HCT116 (cell line): ENCODE data around the gene TACC2.

Source experiments
- ATF3 ChIP-seq: IDR thresholded peaks from 2 replicates; pipeline ENCODE4 v1.6.1; 2012
- CTCF ChIP-seq, 3 experiments: fragments of 200-600 bp in 1 of 3; sonication (generic) in 1 of 3; IDR thresholded peaks in 2 of 3; conservative IDR thresholded peaks in 1 of 3; 2 replicates each; pipeline ENCODE4 v1.5.1; 2012 to 2017; ENCODE audit warnings: low read depth in 2 of 3, low read length in 2 of 3, antibody characterized with exemption in 1 of 3, borderline replicate concordance in 1 of 3, control low read depth in 1 of 3, mild to moderate bottlenecking in 1 of 3, mixed read lengths in 1 of 3, mixed run types in 1 of 3, moderate library complexity in 1 of 3; ENCODE audit not compliant: insufficient read depth in 1 of 3
- EZH2 ChIP-seq: fragments of 200-600 bp; sonication (generic); IDR thresholded peaks from 2 replicates; pipeline ENCODE4 v1.6.1; 2017; ENCODE audit warnings: antibody characterized with exemption, mixed run types
- POLR2A ChIP-seq: IDR thresholded peaks from 2 replicates; pipeline ENCODE4 v1.7.0; 2011; ENCODE audit warnings: borderline replicate concordance; ENCODE audit not compliant: insufficient read depth, insufficient read length; ENCODE audit errors: extremely low read depth
- POLR2AphosphoS5 ChIP-seq: IDR thresholded peaks from 2 replicates; pipeline ENCODE4 v1.6.1; 2011; ENCODE audit warnings: mild to moderate bottlenecking, low read depth, low read length, moderate library complexity
- RAD21 ChIP-seq: IDR thresholded peaks from 2 replicates; pipeline ENCODE4 v1.6.1; 2012; ENCODE audit warnings: low read depth, mild to moderate bottlenecking
- SIN3A ChIP-seq: IDR thresholded peaks from 2 replicates; pipeline ENCODE4 v1.6.1; 2012; ENCODE audit warnings: low read depth
- TCF7L2 ChIP-seq: IDR thresholded peaks from 2 replicates; pipeline ENCODE4 v1.7.0; 2011; ENCODE audit warnings: borderline replicate concordance, inconsistent platforms; ENCODE audit not compliant: insufficient read depth, insufficient read length; ENCODE audit errors: extremely low read depth
- TF ChIP-seq, protein P1 (sequence below): IDR thresholded peaks from 2 replicates; pipeline ENCODE4 v1.6.1; 2012; ENCODE audit warnings: low read depth

DNA sequence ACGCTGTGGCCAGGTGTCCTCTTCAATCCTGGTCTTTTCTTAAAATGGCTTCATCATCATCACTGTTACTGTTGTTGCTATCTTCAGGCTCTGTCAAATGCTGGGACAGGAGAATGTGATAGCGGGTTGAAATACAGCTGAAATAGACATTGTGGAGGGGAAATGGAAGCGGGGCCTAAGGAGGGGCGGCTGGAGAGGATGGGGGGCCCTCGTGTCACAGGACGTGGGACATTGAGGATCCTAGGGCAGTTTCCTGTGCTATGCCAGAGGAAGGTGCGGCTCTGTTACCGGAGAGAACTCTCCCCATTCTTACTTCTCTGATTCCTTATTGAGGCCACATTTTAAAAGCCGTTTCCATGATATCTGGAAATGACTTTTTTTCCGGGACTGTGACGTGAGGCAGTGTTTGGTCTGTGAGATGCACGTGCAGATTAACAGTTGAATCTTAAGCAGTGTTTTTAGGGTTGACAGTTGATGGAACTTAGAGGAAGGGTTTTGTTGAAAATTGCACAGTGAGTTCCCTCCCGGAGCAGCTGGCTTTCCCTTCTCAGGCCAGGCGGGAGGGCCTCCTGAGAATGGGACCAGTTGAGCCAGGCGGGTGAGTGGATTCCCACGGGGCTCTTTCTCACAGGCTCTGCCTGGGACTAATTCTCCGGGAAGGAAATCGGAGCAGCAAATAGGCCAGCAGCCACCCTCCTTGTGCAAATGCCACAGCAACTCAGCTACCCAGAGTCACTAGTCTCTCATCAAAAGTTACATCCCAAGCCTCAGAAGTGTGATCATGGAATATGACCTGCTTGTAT, 125.2 kb downstream of the TACC2 start:
- TF ChIP-seq RAD21 (no peak), CTCF (IDR thresholded peaks at IDR 0.05 in 2 of 3, conservative IDR thresholded peaks at IDR 0.05 in 1 of 3; ENCODE audit: borderline replicate concordance in 1 of 3, insufficient read depth in 1 of 3, low read depth in 2 of 3, low read length in 2 of 3) (no peak), TCF7L2 (no peak), POLR2AphosphoS5 (no peak), SIN3A (no peak), POLR2A (no peak), ATF3 (no peak), EZH2 (no peak)
- TF ChIP-seq, protein P1, sequence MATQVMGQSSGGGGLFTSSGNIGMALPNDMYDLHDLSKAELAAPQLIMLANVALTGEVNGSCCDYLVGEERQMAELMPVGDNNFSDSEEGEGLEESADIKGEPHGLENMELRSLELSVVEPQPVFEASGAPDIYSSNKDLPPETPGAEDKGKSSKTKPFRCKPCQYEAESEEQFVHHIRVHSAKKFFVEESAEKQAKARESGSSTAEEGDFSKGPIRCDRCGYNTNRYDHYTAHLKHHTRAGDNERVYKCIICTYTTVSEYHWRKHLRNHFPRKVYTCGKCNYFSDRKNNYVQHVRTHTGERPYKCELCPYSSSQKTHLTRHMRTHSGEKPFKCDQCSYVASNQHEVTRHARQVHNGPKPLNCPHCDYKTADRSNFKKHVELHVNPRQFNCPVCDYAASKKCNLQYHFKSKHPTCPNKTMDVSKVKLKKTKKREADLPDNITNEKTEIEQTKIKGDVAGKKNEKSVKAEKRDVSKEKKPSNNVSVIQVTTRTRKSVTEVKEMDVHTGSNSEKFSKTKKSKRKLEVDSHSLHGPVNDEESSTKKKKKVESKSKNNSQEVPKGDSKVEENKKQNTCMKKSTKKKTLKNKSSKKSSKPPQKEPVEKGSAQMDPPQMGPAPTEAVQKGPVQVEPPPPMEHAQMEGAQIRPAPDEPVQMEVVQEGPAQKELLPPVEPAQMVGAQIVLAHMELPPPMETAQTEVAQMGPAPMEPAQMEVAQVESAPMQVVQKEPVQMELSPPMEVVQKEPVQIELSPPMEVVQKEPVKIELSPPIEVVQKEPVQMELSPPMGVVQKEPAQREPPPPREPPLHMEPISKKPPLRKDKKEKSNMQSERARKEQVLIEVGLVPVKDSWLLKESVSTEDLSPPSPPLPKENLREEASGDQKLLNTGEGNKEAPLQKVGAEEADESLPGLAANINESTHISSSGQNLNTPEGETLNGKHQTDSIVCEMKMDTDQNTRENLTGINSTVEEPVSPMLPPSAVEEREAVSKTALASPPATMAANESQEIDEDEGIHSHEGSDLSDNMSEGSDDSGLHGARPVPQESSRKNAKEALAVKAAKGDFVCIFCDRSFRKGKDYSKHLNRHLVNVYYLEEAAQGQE = no peak
